D721Med (cell line): Measurements from ENCODE around the gene PRR16.

Source experiments
- DNase-seq: peaks from one replicate; pipeline ENCODE4 v3.0.0; 2011; ENCODE audit warnings: low spot score; ENCODE audit not compliant: insufficient read length
- FAIRE-seq: peaks from 2 replicates; lab custom pipeline; 2011; peaks lifted over from hg19 to GRCh38; lab: Jason Lieb, UNC
- TF ChIP-seq, protein P1 (sequence below): IDR thresholded peaks from 2 replicates; pipeline ENCODE4 v1.5.1; 2012; ENCODE audit warnings: mild to moderate bottlenecking, control low read depth; ENCODE audit not compliant: insufficient read depth; ENCODE audit errors: missing control alignments

Gene PRR16

DNA sequence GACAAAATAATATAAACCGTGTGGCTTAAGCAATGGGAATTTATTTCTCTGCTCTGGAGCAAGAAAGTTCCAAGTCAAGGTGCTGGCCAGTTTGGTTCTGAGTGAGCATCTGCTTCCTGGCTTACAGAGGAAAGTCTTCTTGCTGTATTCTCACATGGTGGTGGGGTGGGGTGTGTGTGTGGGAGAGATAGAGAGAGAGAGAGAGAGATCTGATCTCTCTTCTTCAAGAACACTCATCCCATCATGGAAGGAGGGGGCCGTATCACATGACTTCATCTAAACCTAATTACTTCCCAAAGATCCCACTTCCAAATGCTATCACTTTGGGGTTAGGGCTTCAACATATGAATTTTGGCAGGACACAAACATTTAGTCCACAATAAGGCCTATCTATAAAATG lies 91.2 kb downstream of the PRR16 start:
- no peak for FAIRE-seq
- TF ChIP-seq, protein P1, sequence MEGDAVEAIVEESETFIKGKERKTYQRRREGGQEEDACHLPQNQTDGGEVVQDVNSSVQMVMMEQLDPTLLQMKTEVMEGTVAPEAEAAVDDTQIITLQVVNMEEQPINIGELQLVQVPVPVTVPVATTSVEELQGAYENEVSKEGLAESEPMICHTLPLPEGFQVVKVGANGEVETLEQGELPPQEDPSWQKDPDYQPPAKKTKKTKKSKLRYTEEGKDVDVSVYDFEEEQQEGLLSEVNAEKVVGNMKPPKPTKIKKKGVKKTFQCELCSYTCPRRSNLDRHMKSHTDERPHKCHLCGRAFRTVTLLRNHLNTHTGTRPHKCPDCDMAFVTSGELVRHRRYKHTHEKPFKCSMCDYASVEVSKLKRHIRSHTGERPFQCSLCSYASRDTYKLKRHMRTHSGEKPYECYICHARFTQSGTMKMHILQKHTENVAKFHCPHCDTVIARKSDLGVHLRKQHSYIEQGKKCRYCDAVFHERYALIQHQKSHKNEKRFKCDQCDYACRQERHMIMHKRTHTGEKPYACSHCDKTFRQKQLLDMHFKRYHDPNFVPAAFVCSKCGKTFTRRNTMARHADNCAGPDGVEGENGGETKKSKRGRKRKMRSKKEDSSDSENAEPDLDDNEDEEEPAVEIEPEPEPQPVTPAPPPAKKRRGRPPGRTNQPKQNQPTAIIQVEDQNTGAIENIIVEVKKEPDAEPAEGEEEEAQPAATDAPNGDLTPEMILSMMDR, result no peak
- no peak for DNase-seq

DNA sequence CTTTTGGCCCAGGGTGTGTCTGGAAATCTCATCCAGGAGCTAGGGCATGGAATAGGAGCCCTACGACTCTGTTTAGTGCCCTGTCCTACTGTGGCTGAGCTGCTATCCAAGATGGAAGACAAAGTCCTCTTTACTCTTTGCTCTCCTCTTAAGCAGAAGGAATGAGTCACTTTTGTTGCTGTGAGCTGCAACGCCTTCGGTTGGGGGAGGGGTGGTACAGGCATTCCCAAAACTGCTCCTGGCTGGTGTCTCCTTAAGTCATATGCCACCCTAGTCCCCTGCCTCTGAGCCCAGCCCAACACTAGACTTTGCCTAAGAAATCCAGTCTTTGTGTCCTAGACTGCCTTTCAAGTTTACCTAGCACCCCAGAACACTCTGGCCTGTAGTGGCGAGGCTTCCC lies 99.9 kb downstream of the PRR16 start:
- DNase-seq (no peak), FAIRE-seq (no peak)
- TF ChIP-seq, protein P1, result no peak

DNA sequence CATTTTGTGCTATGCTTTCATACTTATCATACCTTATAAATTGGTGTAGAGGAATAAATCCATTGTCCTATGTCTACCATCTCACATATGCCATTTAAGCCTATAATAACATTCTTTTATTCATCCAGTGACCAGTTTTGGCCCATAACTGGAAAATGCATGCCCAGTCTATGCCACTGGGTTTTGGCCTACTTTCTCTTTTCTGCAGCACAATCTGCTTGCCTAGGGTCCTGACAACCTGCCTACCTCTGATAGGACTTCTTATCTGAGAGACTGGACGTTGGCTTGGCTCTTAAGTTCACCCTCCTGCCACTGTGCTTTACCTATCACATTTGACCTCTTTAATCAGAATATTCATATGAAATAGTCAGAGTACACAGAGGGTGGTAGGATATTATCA lies 103.0 kb downstream of the PRR16 start:
- TF ChIP-seq, protein P1, result no peak
- FAIRE-seq, result no peak

DNA sequence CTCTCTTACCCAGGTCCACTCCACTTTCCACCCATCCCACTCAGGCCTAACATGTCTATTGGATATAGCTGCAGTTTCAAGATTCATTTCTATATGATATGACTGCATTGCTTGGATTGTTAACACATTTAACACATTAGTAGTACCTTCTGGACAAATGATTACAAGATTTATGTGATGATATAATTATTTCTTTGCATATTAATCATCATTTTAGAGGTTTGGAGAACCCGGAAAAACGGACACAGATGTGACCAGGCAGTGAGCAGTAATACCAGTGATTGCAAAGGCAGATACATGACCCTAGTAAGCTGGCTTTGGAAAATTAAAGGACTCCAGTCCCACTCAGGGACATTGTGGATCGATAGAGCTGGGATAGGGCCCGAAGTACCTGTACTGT lies 103.8 kb downstream of the PRR16 start:
- DNase-seq (no peak), FAIRE-seq (no peak)
- TF ChIP-seq, protein P1, result no peak

More for the DNA sequence above, 103.0 kb downstream of the PRR16 start:
- DNase-seq, result no peak

DNA sequence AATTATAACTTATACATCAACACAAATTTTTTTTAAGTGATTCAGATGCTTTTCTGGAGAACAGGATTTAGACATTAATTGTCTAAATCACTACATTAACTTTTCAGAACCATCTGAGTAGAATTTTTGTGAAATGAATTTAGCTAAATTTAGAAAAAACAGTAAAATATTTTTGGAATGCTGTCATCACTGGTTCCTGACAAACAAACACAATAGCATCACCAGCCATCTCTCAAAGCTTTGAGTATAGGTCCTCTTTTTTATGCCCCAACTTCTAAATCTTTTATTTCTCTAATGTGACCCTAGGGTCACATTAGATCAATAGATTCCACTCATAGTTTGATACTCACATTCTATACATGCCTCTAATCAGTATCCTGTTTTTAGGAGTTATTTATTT lies 104.6 kb downstream of the PRR16 start:
- TF ChIP-seq, protein P1, result no peak
- DNase-seq, result no peak
- no peak for FAIRE-seq

DNA sequence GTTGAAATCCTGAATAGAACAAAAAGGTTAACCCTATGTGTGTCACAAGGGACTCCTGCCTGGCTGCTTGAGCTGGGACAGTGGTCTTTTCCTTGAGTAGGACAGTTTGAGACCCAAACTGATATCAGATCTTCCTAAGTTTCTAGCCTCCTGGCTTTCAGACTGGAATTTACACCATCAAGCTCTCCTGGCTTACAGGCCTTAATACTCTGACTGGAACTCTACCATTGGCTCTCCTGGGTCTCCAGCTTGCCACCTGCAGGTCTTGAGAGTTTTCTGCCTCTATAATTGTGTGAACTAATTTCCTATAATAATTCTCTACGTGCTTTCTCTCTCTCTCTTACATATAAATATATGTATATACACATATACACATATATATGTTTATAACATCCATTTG lies 112.5 kb downstream of the PRR16 start:
- TF ChIP-seq, protein P1, result no peak
- no peak for FAIRE-seq
- no peak for DNase-seq

DNA sequence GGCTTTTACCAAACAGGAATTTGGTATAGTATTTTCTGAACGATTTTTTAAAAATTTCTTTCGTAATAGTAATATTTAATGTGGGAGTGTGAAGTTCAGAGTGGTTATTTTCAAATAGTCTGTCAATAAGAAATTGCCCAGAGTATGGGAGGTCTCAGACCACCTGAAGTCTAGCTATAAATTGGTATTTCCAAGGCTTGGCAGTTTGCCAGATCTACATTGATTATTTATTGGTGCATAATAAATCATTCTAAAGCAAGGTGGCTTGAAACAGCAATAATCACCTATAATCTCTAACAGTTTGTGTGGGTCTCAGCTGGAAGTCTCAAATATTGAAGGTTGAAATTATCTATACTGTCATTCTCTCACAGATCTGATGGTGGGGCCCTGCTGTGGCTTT lies 118.5 kb downstream of the PRR16 start:
- TF ChIP-seq, protein P1, result no peak
- FAIRE-seq, result no peak
- DNase-seq, result no peak
